ENCODE measurements around the gene MPDU1. TPM values are rescaled to one million over a fixed set of nuclear protein-coding genes. Genes with fewer than 3 reads are reported as not detected.
"Not testable (repeated sequence)": the region's sequence is repeated elsewhere in the genome, so short reads cannot be mapped to it uniquely, and the experiment has no call there.

MPDU1 gene
- total RNA-seq, 1 donor from 2014 or later: 30.7 TPM

DNA sequence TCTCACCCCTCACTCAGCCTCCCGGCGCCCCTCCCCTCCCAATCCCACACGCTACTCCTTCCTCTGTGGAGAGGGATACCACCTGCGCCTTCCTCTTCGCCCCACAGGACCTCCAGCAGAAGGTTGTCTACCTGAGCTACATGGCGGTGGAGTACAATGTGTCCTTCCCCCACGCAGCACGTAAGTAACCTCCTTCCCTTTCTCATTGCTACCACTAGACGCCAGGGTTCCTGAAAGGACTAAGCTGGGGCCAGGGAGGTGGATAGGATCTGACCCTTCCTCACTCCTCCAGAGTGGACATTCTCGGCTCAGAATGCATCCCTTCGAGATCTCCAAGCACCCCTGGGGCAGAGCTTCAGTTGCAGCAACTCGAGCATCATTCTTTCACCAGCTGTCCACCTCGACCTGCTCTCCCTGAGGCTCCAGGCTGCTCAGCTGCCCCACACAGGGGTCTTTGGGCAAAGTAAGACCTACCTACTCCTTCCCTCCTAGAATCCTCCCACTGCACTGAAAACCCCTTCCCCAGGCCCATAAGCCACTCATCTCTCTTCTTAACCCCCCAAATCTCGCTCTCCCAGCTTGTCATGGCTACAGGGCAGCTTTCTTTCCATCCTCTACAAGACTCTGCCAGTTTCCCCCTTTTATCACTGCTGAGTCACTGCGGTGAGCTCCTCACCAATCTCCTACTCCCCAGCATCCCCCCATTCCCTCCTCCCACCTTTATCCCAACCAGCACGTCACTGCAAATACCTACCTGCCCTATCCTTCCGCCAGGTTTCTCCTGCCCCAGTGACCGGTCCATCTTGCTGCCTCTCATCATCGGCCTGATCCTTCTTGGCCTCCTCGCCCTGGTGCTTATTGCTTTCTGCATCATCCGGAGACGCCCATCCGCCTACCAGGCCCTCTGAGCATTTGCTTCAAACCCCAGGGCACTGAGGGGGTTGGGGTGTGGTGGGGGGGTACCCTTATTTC is 2.8 kb upstream of the MPDU1 start:
- no peak for DNase-seq

- DNase-seq: no peak
Measured at GRCh38 chr17:7582396-7583252, 1.0 kb upstream of the MPDU1 start.

- DNase-seq: no peak
Measured at GRCh38 chr17:7586673-7587419, 3.2 kb downstream of the MPDU1 start.

GRCh38 chr17:7587420-7588151 is 3.9 kb downstream of the MPDU1 start:
- no peak for DNase-seq

GRCh38 chr17:7588553-7589203 is 5.0 kb downstream of the MPDU1 start:
- no peak for DNase-seq

GRCh38 chr17:7589204-7589868 is 5.7 kb downstream of the MPDU1 start:
- peak; percentile 64 for DNase-seq

- no peak for DNase-seq
Measured at GRCh38 chr17:7589891-7590691, 6.4 kb downstream of the MPDU1 start, which contains the start of gene SOX15. TSS of gene SOX15 (minus strand) at chr17:7590094. CDS start at chr17:7589676, 418 bp downstream.

DNA sequence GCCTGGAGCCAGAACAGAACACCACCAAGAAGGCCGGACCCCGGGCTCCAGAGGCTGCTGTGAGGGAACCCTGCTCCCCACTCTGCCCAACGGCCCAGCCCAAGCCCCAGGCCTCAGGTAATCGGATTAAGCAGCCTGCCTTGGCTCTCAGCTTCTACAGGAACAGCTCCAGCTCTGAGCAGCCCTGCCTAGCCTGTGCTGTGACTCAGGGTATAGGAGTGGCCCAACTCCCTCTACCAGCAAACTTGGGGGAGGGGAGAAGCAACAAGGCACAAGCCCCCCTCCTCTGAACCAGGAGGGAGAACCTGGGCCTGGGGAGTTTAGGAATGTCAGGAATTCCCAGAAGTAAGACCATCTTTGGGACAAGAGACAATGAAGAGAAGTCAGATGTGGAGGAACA is 7.1 kb downstream of the MPDU1 start:
- no peak for DNase-seq

DNA sequence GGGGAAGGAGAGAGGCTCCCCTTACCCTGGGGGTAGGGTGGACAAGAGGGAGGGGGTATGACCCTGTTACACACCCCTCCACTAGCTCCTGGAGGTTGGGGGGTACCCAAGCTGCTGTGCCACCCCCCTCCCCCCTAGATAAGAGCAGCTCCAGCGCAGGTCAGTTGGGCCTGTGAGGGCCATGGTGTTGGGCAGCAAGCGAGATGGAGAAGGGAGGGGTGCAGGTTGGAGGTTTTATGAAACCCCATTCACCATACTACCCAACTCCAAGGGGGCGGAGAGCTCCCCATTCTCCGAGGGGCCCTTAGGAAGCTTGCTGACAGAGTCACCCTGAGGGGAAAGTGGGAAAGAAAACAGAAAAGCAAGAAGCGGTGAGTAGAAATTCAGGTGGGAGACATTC is 7.9 kb downstream of the MPDU1 start:
- DNase-seq: no peak

GRCh38 chr17:7592422-7593021 is 8.9 kb downstream of the MPDU1 start:
- no peak for DNase-seq

DNA sequence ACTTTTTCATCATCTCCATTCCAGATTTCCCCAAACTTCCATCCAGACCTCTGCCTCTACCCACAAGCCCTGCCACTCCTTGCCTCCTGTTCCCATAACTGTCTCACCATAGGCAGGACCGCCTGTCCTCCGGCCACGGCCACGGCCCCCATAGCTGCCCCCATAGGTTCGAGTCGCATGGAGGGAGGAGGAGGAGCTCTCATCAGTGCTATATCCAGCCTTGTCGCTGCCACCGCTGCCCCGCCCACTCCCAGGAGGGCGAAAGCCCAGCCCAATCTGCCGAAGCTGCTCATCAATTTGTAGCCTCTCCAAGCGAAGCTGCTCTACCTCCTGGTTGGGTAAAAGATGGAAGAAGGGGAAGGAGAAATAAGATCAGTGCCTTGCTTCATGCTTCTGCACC is 9.6 kb downstream of the MPDU1 start:
- no peak for DNase-seq

DNA sequence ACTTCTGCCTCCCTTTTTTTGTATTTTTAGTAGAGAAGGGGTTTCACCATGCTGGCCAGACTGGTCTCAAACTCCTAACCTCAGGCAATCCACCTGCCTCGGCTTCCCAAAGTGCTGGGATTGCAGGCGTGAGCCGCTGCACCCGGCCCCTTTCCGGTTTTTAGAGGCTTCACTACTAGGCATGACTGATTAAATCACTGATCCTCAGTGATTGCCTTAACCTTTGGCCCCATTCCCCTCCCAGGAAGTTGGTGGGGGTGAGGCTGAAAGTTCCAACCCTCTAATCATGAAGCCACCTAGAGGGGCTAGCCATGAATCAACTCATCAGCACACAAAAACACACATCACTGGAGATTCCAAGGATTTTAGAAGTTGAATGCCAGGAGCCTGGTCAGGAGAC is 13.9 kb downstream of the MPDU1 start:
- DNase-seq: not testable (repeated sequence)

GRCh38 chr17:7606280-7606679 is 22.6 kb downstream of the MPDU1 start:
- no peak for DNase-seq

DNA sequence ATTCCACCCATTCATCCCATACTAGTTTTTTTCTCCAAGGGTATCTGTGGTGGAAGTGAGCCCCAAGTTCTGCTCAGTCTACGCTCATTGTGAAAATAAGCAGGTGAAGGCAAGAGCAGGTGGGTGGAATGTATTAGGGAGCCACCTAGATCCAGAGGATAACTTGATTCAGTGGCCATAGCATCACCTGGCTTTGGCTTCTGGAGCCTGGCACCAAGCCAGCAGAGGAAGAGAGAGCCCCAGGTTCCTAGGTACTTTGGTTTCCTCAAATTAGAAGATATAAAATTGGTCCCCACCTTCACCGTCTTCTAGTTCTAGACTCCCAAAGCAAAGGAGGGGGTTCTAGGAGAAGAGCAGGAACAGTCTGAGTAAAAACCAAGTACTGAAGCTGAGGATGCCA is 27.0 kb downstream of the MPDU1 start:
- DNase-seq: no peak

DNA sequence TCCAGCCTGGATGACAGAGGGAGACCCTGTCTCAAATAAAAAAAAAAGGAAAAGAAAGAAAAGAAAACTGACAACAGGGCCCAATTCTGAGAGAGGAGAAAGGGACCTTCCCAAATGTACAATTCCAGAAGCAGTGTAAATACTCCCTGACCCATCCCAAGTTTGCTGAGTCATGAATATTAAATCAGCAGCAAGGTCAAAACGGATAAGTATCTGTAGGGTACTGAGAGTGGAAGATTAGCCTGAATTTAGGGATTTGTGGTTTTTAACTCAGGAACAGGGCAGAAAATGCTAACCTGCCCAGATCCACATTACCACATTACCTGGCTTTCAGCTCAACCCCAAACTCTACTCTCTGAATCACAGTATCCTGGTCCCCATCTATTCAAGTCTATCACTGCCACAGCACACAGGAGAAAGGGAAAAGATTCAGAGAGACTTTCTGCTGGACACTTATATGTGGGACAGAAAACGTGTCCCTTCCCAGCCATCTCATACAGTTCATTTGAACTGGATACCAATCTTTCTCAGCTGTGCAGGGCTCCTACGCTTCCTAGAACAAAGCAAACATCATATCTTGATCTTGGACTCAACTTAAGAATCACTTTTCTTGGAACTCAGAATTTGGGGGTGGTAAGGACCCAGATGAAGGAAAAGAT is 28.1 kb downstream of the MPDU1 start:
- no peak for DNase-seq

DNA sequence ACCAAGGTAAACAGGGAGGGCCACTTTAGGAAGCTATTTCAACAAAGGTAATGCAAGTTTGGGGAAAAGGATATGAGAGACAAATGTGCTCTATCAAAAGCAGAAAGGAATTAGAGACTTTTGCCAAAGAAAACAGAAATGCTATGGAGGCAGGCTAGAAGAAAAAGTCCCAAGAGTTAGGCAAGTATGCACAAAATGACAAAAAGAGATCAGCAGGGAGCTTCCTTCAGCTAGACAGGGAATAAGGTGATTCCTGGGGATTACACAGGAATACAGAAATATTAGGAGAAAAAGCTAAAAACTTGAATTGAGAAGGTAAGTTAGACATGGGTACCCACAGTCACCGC is 28.6 kb downstream of the MPDU1 start:
- DNase-seq: no peak

DNA sequence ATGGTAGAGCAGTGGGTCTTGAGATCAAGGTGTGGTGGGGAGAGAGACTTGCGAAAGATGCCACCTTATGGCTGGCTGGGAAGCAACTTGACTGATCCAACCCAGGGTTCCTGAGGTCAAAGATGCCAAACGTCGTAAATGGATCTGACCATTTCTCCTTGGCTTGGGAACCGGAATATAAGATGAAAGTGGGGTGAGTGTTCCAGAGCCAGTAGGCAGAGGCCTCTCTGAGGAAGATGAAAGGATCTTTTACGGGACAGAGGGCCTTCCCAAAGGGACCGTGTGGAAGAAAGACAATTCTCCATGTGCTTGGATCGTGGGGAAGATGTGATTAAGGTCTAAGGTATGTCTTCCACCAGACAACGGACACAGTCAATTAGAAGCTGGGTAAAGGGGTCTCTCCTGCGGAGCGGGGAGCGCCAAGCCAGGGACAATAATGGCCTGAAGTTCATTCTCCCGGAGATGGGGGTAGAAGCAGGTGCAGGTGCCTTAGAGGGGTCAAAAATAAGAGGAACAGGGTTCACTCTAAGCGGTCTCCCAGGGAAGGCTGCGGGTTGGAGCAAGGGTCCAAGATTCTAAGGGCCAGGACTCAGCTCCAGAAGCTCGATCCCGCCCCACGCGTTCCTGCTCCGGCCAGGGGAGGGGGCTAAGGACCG is 30.2 kb downstream of the MPDU1 start:
- no peak for DNase-seq
